ENCODE data around the gene WDHD1. TPM values are rescaled to one million over a fixed set of nuclear protein-coding genes. Genes with fewer than 3 reads are reported as not detected.

WDHD1 gene
- total RNA-seq, 1 experiment from 2014 or later = 45.9 TPM

- no peaks in the 10 kb centered on the region for H3K79me2 ChIP-seq (ENCODE audit: low read length)
- BruUV-seq (replicated peaks) = no TSS peak
- POLR2A ChIA-PET (ENCODE audit: unreplicated experiment) = interaction anchor here (0.6 kb wide), 1 partner anchor 90 kb away, joined by 3 read pairs; no protein-coding TSS in a partner anchor
- no peak overlapping the region for H2AFZ ChIP-seq (ENCODE audit: low read length)
- H3K27me3 ChIP-seq (ENCODE audit: low read length) = no peaks in the 10 kb centered on the region
- no peak overlapping the region for H3K27ac ChIP-seq (ENCODE audit: low read length)
- H3K9ac ChIP-seq (ENCODE audit: low read length) = no peak overlapping the region
- ATAC-seq (no peak), DNase-seq (no peak)
- TF ChIP-seq EZH2phosphoT487 (IDR thresholded peaks at IDR 0.05; ENCODE audit: borderline replicate concordance, low read length) (no peak), CTCF (conservative IDR thresholded peaks at IDR 0.05; ENCODE audit: low read depth, low read length) (no peak), EZH2 (IDR thresholded peaks at IDR 0.05; ENCODE audit: low read length, unreplicated experiment) (no peak)
- CTCF ChIA-PET = no interaction called here
- H3K4me3 ChIP-seq (ENCODE audit: low read length) = no peak overlapping the region
- H3K36me3 ChIP-seq (ENCODE audit: low read depth, low read length) = no peaks in the 10 kb centered on the region
- no peaks in the 10 kb centered on the region for H4K20me1 ChIP-seq (ENCODE audit: low read length)
- no peaks in the 10 kb centered on the region for H3F3A ChIP-seq (ENCODE audit: low read length, unreplicated experiment)
- H3K9me2 ChIP-seq (replicated peaks; ENCODE audit: low read length) = no peaks in the 10 kb centered on the region
- H3K4me2 ChIP-seq (ENCODE audit: low read length) = no peak overlapping the region
- no peaks in the 10 kb centered on the region for H3K9me3 ChIP-seq (ENCODE audit: low read length)
- no peaks in the 10 kb centered on the region for H3K4me1 ChIP-seq (ENCODE audit: insufficient read depth, low read length)
- intact Hi-C loops (cut with micrococcal nuclease) = no loop called here
Observed at GRCh38 chr14:54908190-54908589, 118.7 kb downstream of the WDHD1 start.

DNA sequence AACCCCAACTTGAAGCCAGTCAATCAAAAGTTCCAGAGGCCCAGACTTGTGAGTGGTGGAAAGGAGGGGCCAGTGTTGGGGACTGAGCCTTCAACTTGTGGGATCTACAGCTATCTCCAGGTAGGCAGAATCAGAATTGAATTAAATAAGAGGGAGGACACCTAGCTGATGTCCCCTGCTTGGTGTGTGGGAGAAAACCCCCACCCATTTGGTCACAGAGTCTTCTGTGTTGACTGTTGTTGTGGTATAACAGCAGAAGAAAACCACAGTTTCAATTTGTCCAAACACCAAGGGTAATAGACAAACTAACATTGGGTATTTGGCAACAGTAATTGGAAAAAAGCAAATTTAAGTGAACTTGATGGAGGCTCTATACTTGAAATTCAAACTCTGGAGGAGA, 120.8 kb downstream of the WDHD1 start:
- ChIA-PET CTCF (no interaction called here), POLR2A (ENCODE audit: unreplicated experiment) (no interaction called here)
- no peaks in the 10 kb centered on the region for H3K9me2 ChIP-seq (replicated peaks; ENCODE audit: low read length)
- H4K20me1 ChIP-seq (ENCODE audit: low read length) = no peaks in the 10 kb centered on the region
- ATAC-seq (no peak), DNase-seq (no peak)
- H3K79me2 ChIP-seq (ENCODE audit: low read length) = peaks cover 8% of the 10 kb centered on the region
- intact Hi-C loops (cut with micrococcal nuclease) = no loop called here
- H3K4me1 ChIP-seq (ENCODE audit: insufficient read depth, low read length) = peaks cover 2% of the 10 kb centered on the region
- H3K27ac ChIP-seq (ENCODE audit: low read length) = no peak overlapping the region
- no peak overlapping the region for H3K9ac ChIP-seq (ENCODE audit: low read length)
- no peaks in the 10 kb centered on the region for H3K9me3 ChIP-seq (ENCODE audit: low read length)
- H3K27me3 ChIP-seq (ENCODE audit: low read length) = no peaks in the 10 kb centered on the region
- no peak overlapping the region for H2AFZ ChIP-seq (ENCODE audit: low read length)
- H3K4me3 ChIP-seq (ENCODE audit: low read length) = no peak overlapping the region
- H3F3A ChIP-seq (ENCODE audit: low read length, unreplicated experiment) = no peaks in the 10 kb centered on the region
- no TSS peak for BruUV-seq (replicated peaks)
- no peak overlapping the region for H3K4me2 ChIP-seq (ENCODE audit: low read length)
- H3K36me3 ChIP-seq (ENCODE audit: low read depth, low read length) = no peaks in the 10 kb centered on the region
- TF ChIP-seq EZH2 (IDR thresholded peaks at IDR 0.05; ENCODE audit: low read length, unreplicated experiment) = no peak
- no peak for TF ChIP-seq CTCF (conservative IDR thresholded peaks at IDR 0.05; ENCODE audit: low read depth, low read length)
- TF ChIP-seq EZH2phosphoT487 (IDR thresholded peaks at IDR 0.05; ENCODE audit: borderline replicate concordance, low read length) = no peak

All from PC-3 (cell line).